NCI-H2171 treated with DMSO at 0.1 percent for 48 hours (cell line): ENCODE results near the gene EHMT1.

Source experiments
- DNase-seq: peaks from one replicate; lab custom pipeline; 2025; lab: John Stamatoyannopoulos, UW

EHMT1 gene

DNA sequence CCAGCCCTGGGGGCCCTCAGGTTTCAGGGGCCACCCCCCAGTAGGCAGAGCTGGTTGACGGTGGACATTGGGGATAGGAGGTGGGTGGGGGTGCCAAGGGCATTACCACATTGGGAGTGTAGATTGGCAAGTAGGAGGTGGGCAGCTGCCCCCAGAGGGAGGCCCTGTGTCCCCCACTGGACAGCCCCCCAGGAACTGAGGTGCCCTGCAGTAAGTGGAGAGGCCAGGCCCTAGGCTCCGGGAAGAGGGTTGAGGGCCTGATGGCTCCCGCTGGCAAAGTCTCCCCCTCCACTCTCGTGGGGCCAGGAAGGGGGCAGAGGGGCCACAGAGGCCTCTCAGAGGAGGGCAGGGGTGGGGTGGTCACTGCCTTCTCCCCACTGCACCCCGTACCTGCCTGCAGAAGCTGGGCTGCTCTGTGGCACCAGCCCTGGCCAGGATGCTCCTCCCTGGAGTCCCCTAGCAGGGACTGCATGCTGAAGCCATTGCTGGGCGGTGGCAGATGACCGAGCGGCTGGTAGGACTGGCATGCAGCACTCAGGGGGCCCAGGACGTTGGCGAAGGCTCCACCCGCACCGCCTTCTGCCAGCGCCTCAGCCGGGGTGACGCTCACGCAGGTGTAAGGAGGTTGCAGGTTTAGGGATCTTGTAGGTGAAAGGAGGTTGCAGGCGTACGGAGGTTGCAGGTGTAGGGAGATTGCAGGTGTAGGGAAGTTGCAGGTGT, 169.1 kb downstream of the EHMT1 start:
- no peak for DNase-seq

DNA sequence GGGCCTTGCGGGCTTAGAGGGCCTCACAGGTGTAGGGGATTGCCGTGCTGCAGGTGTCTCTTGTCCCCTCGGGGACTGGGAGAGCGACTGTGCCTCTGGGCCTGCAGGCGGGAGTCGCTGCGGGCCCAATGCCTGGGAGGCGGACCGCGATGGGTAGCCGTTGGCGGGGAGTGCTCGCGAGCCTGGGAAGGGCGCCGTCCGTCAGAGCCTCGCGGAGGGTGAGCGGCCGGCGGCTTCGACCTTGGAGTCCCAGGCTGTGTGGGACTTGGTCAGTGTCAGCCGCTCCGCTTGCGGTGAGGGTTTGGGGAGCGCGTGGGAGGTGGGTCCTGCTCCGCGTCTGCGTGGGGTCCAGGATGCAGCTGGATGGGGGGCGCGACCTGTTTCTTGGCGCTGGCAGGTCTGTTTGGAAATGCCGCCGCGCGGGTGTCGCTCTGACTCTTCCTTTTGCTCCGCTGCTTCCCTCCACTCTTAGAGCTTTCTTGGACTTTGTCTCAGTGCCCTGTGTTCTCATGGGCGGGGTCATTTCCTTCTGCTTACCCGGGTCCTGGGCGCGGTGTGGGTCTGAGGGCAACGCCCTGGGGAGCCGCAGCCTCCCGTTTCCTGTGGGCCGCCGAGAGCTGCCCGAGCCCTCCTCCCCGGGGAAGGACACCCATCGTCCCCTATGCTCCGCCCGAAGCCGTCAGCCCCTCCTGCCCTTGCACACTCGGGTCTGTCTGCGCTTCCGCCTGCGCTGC, 169.9 kb downstream of the EHMT1 start:
- DNase-seq, result no peak

DNA sequence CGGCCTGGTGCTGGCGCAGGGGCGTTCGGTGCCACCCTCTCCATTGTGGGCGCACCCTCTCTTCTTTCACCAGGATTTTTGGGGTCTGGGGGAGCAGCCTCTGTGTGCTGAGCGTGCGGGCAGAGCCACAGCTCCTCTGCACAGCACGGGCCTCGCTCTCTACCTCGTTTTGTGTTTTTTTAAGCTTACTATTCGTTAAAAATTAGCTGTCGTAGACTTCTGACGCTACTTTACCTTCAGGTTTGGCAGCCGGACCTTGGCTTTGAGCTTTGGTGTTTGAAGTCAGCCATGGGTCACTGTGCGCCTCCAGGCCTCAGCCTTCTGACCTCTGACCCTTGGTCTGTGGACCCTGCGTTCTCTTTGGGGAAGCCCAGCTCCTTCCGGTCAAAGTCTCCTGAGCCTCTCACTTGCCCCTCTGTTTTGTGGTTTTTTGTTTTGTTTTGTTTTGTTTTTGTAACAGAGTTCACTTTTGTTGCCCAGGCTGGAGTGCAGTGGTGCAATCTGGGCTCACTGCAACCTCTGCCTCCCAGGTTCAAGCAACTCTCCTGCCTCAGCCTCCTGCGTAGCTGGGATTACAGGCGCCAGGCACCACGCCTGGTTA, 170.6 kb downstream of the EHMT1 start:
- no peak for DNase-seq

- no peak for DNase-seq
Measured at GRCh38 chr9:137791947-137792346, 173.1 kb downstream of the EHMT1 start.

GRCh38 chr9:137793196-137793841, 174.5 kb downstream of the EHMT1 start:
- DNase-seq, result no peak

- DNase-seq, result no peak
Measured at GRCh38 chr9:137795156-137795666, 176.4 kb downstream of the EHMT1 start.

GRCh38 chr9:137797206-137798120, 178.7 kb downstream of the EHMT1 start:
- DNase-seq, result peak; percentile 100

DNA sequence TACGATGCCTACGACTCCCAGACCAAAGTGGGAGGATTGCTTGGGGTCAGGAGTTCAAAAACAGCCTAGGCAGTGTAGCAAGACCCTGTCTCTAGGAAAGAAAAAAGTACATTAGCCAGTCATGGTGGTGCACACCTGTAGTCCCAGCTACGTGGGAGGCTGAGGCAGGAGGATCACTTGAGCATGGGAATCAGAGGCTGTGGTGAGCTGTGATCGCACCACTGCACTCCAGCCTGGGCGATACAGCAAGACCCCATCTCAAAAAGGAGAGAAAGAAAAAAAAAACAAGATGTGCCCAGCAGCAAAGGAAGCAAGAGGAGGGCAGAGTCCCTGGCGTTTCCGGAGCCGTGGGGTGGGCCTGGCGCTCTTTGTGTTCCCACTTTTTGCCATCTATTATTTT, 179.3 kb downstream of the EHMT1 start:
- no peak for DNase-seq

DNA sequence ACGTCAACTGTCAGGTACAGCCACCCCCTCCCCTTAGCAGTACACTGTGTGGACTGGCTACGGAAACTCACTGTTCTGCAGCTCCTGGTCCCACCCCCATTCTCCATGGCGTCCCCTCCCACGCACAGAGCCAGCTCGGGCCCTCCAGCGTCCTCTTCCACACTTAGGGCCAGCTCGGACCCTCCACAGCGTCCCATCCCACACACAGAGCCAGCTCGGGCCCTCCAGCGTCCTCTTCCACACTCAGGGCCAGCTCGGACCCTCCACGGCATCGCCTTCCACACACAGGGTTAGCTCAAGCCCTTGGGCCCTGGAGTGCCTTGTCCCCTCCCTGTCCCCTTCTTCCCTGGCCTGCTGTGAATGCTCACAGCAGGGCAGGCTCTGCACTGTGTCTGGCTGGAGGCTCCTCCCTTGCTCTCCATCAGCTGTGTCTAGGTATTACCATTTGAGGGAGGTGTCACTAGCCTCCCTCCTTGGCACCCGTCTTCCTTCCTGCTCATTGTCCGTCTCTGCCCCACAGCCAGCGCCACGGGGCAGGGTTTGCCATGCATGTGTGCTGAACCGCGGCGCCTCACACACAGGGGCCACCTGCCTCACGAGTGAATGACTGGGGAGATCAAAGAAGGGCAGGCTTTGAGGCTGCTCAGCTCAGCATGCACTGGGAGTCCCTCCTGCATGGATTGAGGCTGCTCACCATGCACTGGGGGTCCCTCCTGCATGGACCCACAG, 180.3 kb downstream of the EHMT1 start:
- no peak for DNase-seq

- no peak for DNase-seq
Measured at GRCh38 chr9:137799630-137799983, 180.8 kb downstream of the EHMT1 start.

DNA sequence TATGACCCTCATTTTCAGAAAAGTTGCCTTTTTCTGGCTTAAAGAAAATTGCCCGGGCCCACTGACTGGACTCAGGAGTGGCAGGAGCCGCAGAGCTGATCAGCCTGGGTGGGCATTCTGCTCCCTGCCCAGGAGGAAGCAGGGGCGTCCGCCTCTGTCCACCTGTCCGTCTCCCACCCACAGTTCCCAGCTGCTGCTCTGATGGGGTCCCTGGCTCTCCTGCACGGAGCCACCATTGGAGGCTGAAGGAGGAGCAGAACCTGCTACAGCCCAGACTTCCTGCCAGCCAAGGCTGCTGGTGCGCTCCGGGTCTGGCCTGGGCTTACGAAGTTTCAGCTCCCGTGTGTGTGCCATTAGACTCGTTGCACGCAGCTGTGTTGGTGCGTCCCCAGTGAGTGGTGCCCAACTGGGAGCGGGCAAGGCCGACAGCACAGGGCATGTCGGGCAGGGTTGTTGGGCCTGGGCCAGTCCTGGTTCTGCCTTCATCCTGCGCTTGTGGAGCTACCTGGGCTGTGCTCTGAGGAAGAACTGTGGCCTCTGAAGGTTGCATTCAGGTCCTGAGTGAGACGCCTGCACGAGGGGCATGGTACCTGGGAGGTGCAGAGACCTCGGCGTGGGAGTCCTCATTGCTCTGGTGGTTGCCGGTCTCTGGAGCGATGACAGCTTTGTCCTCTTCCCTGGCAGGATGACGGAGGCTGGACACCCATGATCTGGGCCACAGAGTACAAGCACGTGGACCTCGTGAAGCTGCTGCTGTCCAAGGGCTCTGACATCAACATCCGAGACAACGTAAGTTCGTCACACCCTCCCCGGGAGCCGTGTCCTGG, 181.6 kb downstream of the EHMT1 start:
- DNase-seq, result no peak

DNA sequence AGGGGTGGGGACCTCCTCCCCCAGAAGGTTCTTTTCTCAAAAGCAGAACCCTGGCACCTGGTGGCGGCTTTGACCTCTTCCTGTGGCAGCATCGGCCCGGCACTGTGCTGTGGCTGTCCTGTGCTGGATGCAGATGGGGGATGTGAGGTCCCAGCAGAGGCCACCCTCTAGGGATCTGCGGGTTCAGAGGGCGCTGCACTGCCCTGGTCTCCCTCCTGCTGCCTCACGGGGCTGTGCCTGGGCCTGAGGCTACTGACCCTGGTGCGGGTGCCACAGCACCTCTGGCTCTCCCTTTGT, 182.2 kb downstream of the EHMT1 start:
- no peak for DNase-seq

DNA sequence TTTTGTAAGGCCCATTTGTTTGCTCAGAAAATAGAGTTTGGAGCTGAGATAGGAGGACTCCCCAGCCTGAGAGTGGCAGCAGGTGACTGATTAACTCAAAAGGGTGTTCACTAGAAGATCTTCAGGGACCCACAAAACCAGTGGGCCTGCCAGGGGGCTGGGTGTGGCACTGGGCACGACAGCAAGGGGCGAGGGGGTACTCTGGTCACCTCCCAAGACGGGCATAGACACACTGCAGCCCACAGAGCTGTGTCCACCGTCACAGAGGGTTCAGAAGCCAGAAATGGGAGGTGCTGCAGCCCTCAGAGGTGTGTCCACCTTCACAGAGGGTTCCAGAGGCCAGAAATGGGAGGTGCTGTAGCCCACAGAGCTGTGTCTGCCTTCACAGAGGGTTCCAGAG, 183.2 kb downstream of the EHMT1 start:
- no peak for DNase-seq

DNA sequence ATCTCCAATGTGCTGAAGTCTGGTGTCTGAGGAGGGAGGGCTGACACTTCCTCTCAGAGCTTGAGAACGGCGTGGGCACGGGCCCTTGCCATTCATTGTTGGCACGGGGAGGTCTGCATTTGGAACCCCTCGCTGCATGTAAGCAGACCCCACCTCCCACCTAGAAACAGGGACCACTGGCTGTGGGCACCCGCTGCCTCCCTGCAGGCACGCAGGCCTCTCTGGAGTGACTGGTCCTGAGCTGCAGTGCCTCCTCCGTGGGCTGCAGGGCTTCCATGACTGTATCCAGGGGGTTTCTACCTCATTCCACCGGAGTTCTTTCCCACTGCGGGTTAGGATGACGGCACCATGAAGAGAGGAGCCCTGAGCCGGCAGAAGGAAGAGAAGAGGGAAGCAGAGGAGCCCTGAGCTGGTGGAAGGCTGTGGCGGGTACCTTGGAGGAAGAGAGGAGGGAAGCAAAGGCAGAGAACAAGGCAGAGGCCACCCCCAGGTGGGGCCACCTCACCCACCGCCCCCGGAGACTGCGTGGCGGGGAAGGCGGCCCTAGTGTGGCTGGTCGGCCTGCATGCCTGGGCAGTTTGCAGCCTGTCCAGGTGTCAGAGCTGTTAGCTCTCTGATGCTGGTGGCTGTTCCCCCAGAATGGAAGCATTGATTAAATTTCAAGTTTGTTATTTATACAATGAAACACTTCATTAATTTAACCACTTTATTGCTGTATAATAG, 183.9 kb downstream of the EHMT1 start:
- DNase-seq, result no peak

- no peak for DNase-seq
Measured at GRCh38 chr9:137804908-137805630, 186.3 kb downstream of the EHMT1 start.

DNA sequence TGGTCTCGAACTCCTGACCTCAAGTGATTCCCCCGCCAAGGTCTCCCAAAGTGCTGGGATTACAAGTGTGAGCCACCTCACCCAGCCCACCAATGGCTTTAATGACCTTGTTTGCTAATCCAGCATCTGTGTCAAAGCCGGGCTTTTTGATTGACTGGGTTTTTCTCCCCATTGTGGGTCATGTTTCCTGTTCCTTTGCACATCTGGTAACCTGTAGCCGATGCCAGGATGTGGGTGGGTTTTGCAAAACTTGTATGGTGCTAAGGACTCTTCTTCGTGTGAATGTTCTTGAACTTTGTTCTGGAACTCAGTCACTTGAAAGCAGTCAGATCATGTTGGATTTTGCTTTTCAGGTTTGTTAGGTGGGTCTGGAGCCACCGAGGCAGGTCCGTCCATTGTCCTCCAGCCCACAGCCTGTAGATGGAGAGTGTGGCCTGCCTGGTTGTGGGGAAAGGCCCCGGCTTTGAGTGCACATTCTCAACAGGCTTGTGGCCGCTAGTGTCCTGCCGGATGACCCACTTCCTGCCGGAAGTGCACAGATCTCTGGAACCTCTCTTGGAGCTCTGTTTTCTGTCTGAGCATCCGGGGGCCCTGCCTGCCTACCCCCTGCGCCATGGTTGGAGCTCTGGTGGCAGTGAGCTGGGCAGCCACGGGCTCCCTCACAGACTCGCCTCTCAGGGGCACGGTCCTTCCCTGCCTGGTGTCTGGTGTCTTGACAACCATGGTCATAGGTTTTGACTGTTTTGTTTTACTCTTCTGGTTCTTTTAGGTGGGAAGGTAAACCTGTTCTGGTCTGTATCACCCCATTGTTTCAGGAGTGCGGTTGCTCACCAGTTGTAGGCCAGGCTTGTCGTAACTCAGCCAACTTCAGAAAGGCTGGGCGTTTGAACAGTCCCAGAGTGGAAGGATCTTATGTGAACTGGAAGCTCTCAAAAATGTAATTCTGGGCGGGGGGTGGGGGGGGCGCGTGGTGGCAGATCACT, 189.2 kb downstream of the EHMT1 start:
- DNase-seq, result no peak

GRCh38 chr9:137809040-137809576, 190.3 kb downstream of the EHMT1 start:
- DNase-seq, result no peak
